WTC11 (cell line): ENCODE data around the gene MGST3. TPM values are rescaled to one million over a fixed set of nuclear protein-coding genes. Genes with fewer than 3 reads are reported as not detected.

ENCODE experiments used
- ATAC-seq: fragments of 200-7000 bp; cut with Tn5 transposase; 2 replicates; pipeline ENCODE4 v1.10.0; 2021; ENCODE audit warnings: mild to moderate bottlenecking, moderate library complexity
- CTCF ChIA-PET: fragments of 300-600 bp; sonication (Branson Sonifier 250); formaldehyde crosslinking; loops from one replicate; lab custom pipeline; 2021; ENCODE audit warnings: antibody characterized with exemption; lab: Charles Lee
- POLR2A ChIA-PET: fragments of 350-600 bp; sonication (Branson Sonifier 250); formaldehyde crosslinking; loops from one replicate; lab custom pipeline; 2021; ENCODE audit warnings: antibody characterized with exemption; lab: Charles Lee
- DNase-seq: peaks from one replicate; pipeline ENCODE4 v3.0.0; 2021; ENCODE audit warnings: low spot score
- H3K27ac Mint-ChIP-seq: 2 replicates; pipeline ENCODE4 v1.8.0; 2021; ENCODE audit warnings: mixed read lengths
- H3K27me3 Mint-ChIP-seq: 2 replicates; pipeline ENCODE4 v1.8.0; 2021; ENCODE audit warnings: low read depth, mild to moderate bottlenecking, moderate library complexity, mixed read lengths
- H3K36me3 Mint-ChIP-seq: 2 replicates; pipeline ENCODE4 v1.8.0; 2021; ENCODE audit warnings: mixed read lengths
- H3K4me1 Mint-ChIP-seq: 2 replicates; pipeline ENCODE4 v1.8.0; 2022; ENCODE audit warnings: mixed read lengths
- H3K4me3 Mint-ChIP-seq: 2 replicates; pipeline ENCODE4 v1.8.0; 2021; ENCODE audit warnings: mild to moderate bottlenecking, moderate library complexity, mixed read lengths
- H3K9me3 Mint-ChIP-seq: 2 replicates; pipeline ENCODE4 v1.8.0; 2021; ENCODE audit warnings: mixed read lengths
- AFF4 ChIP-seq: sonication (generic); formaldehyde crosslinking; IDR thresholded peaks from 2 replicates; pipeline ENCODE4 v1.8.1; 2023; ENCODE audit warnings: mild to moderate bottlenecking, missing genetic modification reagents, borderline replicate concordance
- CREM ChIP-seq: sonication (generic); formaldehyde crosslinking; IDR thresholded peaks from 2 replicates; pipeline ENCODE4 v1.8.1; 2022; ENCODE audit warnings: mild to moderate bottlenecking, missing genetic modification reagents, moderate library complexity
- CTCF ChIP-seq: fragments of 200-600 bp; IDR thresholded peaks from 2 replicates; pipeline ENCODE4 v1.8.0; 2022; ENCODE audit warnings: antibody characterized with exemption
- ELF4 ChIP-seq: sonication (generic); formaldehyde crosslinking; IDR thresholded peaks from 2 replicates; pipeline ENCODE4 v1.8.1; 2022; ENCODE audit warnings: low read depth, mild to moderate bottlenecking, moderate library complexity, missing genetic modification reagents
- ERG ChIP-seq: fragments of 250-450 bp; sonication (Bioruptor Pico); IDR thresholded peaks from 2 replicates; pipeline ENCODE4 v1.8.0; 2021; ENCODE audit warnings: mild to moderate bottlenecking
- FOXK1 ChIP-seq: sonication (generic); formaldehyde crosslinking; IDR thresholded peaks from 2 replicates; pipeline ENCODE4 v1.8.0; 2022; ENCODE audit warnings: mild to moderate bottlenecking, moderate library complexity, missing genetic modification reagents
- HMGA2 ChIP-seq: fragments of 250-450 bp; sonication (Bioruptor Pico); IDR thresholded peaks from 2 replicates; pipeline ENCODE4 v1.4.0; 2021; ENCODE audit warnings: mild to moderate bottlenecking, moderate library complexity
- HMGXB4 ChIP-seq: sonication (generic); formaldehyde crosslinking; IDR thresholded peaks from 2 replicates; pipeline ENCODE4 v1.8.1; 2023; ENCODE audit warnings: mild to moderate bottlenecking, moderate library complexity, missing genetic modification reagents
- KAT7 ChIP-seq: sonication (generic); formaldehyde crosslinking; IDR thresholded peaks from 2 replicates; pipeline ENCODE4 v1.8.1; 2023; ENCODE audit warnings: missing genetic modification reagents, mild to moderate bottlenecking, borderline replicate concordance
- MYBL2 ChIP-seq: sonication (generic); formaldehyde crosslinking; IDR thresholded peaks from 2 replicates; pipeline ENCODE4 v1.8.1; 2023; ENCODE audit warnings: mild to moderate bottlenecking, moderate library complexity, missing genetic modification reagents
- NFATC4 ChIP-seq: fragments of 250-450 bp; sonication (Bioruptor Pico); IDR thresholded peaks from 2 replicates; pipeline ENCODE4 v1.9.0; 2021; ENCODE audit warnings: mild to moderate bottlenecking
- NFE2L1 ChIP-seq: sonication (generic); formaldehyde crosslinking; IDR thresholded peaks from 2 replicates; pipeline ENCODE4 v1.8.1; 2023; ENCODE audit warnings: missing genetic modification reagents
- RORB ChIP-seq: fragments of 250-450 bp; sonication (Bioruptor Pico); IDR thresholded peaks from 2 replicates; pipeline ENCODE4 v1.9.0; 2021; ENCODE audit warnings: mild to moderate bottlenecking
- SMAD3 ChIP-seq: sonication (generic); formaldehyde crosslinking; IDR thresholded peaks from 2 replicates; pipeline ENCODE4 v1.8.0; 2022; ENCODE audit warnings: missing genetic modification reagents, mild to moderate bottlenecking, borderline replicate concordance
- ZBTB21 ChIP-seq: sonication (generic); formaldehyde crosslinking; IDR thresholded peaks from 2 replicates; pipeline ENCODE4 v1.8.1; 2023; ENCODE audit warnings: mild to moderate bottlenecking, missing genetic modification reagents, borderline replicate concordance
- ZNF219 ChIP-seq: sonication (generic); formaldehyde crosslinking; IDR thresholded peaks from 2 replicates; pipeline ENCODE4 v1.8.0; 2023; ENCODE audit warnings: missing genetic modification reagents, mild to moderate bottlenecking, borderline replicate concordance
- ZSCAN18 ChIP-seq: fragments of 250-450 bp; sonication (Bioruptor Pico); IDR thresholded peaks from 2 replicates; pipeline ENCODE4 v2.1.2; 2022; ENCODE audit warnings: mild to moderate bottlenecking, moderate library complexity
- total RNA-seq: library from RNA; stranded (reverse); gene quantifications from 3 replicates; pipeline ENCODE4 v1.2.3, GENCODE V29; 2021

MGST3 gene
- total RNA-seq, 1 experiment from 2014 or later: 137 TPM

GRCh38 chr1:165592945-165593823 lies 37.9 kb upstream of the MGST3 start:
- no peak for ATAC-seq
- no peak overlapping the region for H3K4me3 Mint-ChIP-seq
- H3K9me3 Mint-ChIP-seq: no peaks in the 10 kb centered on the region
- ChIA-PET POLR2A (no interaction called here), CTCF (interaction anchor here (0.5 to 4.8 kb wide), 17 partner anchors 8 to 1528 kb away, joined by 3 to 38 read pairs (median 6); partner anchors contain the start of genes ALDH9A1 and RXRG)
- no peaks in the 10 kb centered on the region for H3K36me3 Mint-ChIP-seq
- peaks cover 13% of the 10 kb centered on the region for H3K4me1 Mint-ChIP-seq
- no peak overlapping the region for H3K27ac Mint-ChIP-seq
- TF ChIP-seq ERG (CRISPR knock-in tag): no peak
- TF ChIP-seq CTCF: peak; percentile 93
- DNase-seq: peak; percentile 75
- peaks cover 16% of the 10 kb centered on the region for H3K27me3 Mint-ChIP-seq

- peaks cover 16% of the 10 kb centered on the region for H3K27me3 Mint-ChIP-seq
Observed at GRCh38 chr1:165595246-165595938, 35.6 kb upstream of the MGST3 start.

GRCh38 chr1:165597883-165598675 lies 33.0 kb upstream of the MGST3 start:
- Mint-ChIP-seq H3K27me3 (peaks cover 15% of the 10 kb centered on the region), H3K4me3 (peak overlapping the region; percentile 95), H3K9me3 (no peaks in the 10 kb centered on the region), H3K36me3 (no peaks in the 10 kb centered on the region), H3K27ac (peak overlapping the region; percentile 85), H3K4me1 (peaks cover 30% of the 10 kb centered on the region)
- POLR2A ChIA-PET: interaction anchor here (0.7 kb wide), 1 partner anchor 12 kb away, joined by 3 read pairs; no protein-coding TSS in a partner anchor
- CTCF ChIA-PET: interaction anchor here (0.6 to 2.6 kb wide), 7 partner anchors 12 to 231 kb away, joined by 4 to 11 read pairs (median 5); partner anchors contain the start of gene MGST3
- ATAC-seq (peak; percentile 97), DNase-seq (peak; percentile 93)
- peak; percentile 70; the same call in 1 of the 2 replicates for TF ChIP-seq SMAD3
- TF ChIP-seq RORB (CRISPR knock-in tag): no peak
- TF ChIP-seq MYBL2 (CRISPR knock-in tag): peak; percentile 15; the same call in 1 of the 2 replicates
- no peak for TF ChIP-seq HMGXB4 (CRISPR knock-in tag)
- TF ChIP-seq FOXK1 (CRISPR knock-in tag): peak; percentile 48; the same call in 1 of the 2 replicates
- TF ChIP-seq NFE2L1 (CRISPR knock-in tag): no peak
- TF ChIP-seq AFF4 (CRISPR knock-in tag): no peak
- no peak for TF ChIP-seq ZSCAN18
- TF ChIP-seq CREM (CRISPR knock-in tag): 0 out of 2 replicates have a peak, but pooled peaks have one; percentile 34
- TF ChIP-seq KAT7 (CRISPR knock-in tag): no peak
- no peak for TF ChIP-seq ZBTB21 (CRISPR knock-in tag)

More at GRCh38 chr1:165595246-165595938, 35.6 kb upstream of the MGST3 start:
- TF ChIP-seq ELF4 (no peak), HMGA2 (no peak), ZNF219 (no peak), NFATC4 (CRISPR knock-in tag) (no peak)
- TF ChIP-seq, all 79 proteins: peak for 0
- Mint-ChIP-seq H3K4me1 (peaks cover 28% of the 10 kb centered on the region), H3K9me3 (no peaks in the 10 kb centered on the region), H3K27ac (no peak overlapping the region), H3K36me3 (no peaks in the 10 kb centered on the region), H3K4me3 (no peak overlapping the region)
- ChIA-PET POLR2A (no interaction called here), CTCF (interaction anchor here (4.8 kb wide), 1 partner anchor 202 kb away, joined by 38 read pairs; no protein-coding TSS in a partner anchor)
- DNase-seq (no peak), ATAC-seq (no peak)
